SJSA1 (cell line): ENCODE measurements around the gene RNF220. TPM values are rescaled to one million over a fixed set of nuclear protein-coding genes. Genes with fewer than 3 reads are reported as not detected.

ENCODE experiments used
- DNase-seq, 2 experiments: peaks; one replicate each; pipeline ENCODE4 v3.0.0-alpha.2; 2015 to 2020; ENCODE audit warnings: low spot score in 2 of 2, low read depth in 1 of 2
- H3K27ac ChIP-seq: fragments of 250-450 bp; sonication (Bioruptor Pico); 2 replicates; pipeline ENCODE4 v1.5.1; 2020; ENCODE audit warnings: mild to moderate bottlenecking, moderate library complexity
- H3K27me3 ChIP-seq: fragments of 250-450 bp; sonication (Bioruptor Pico); replicated peaks from 2 replicates; pipeline ENCODE4 v1.5.1; 2020; ENCODE audit warnings: mild to moderate bottlenecking, moderate library complexity
- H3K36me3 ChIP-seq: fragments of 250-450 bp; sonication (Bioruptor Pico); 2 replicates; pipeline ENCODE4 v1.5.1; 2020; ENCODE audit warnings: mild to moderate bottlenecking
- H3K4me1 ChIP-seq: fragments of 250-450 bp; sonication (Bioruptor Pico); replicated peaks from 2 replicates; pipeline ENCODE4 v1.6.1; 2021; ENCODE audit warnings: mild to moderate bottlenecking
- H3K4me3 ChIP-seq: fragments of 250-450 bp; sonication (Bioruptor Pico); 2 replicates; pipeline ENCODE4 v1.5.1; 2020; ENCODE audit warnings: mild to moderate bottlenecking
- H3K9me3 ChIP-seq: fragments of 250-450 bp; sonication (Bioruptor Pico); replicated peaks from 2 replicates; pipeline ENCODE4 v1.5.1; 2020; ENCODE audit warnings: mild to moderate bottlenecking
- total RNA-seq: library from RNA; depleted of rRNA; stranded (reverse); fragments of >200 nt; shearing (Covaris generic); gene quantifications from 2 replicates; pipeline ENCODE4 v1.2.3, GENCODE V29; 2014

The RNF220 gene
- total RNA-seq, 1 experiment from 2014 or later: 70.5 TPM

DNA sequence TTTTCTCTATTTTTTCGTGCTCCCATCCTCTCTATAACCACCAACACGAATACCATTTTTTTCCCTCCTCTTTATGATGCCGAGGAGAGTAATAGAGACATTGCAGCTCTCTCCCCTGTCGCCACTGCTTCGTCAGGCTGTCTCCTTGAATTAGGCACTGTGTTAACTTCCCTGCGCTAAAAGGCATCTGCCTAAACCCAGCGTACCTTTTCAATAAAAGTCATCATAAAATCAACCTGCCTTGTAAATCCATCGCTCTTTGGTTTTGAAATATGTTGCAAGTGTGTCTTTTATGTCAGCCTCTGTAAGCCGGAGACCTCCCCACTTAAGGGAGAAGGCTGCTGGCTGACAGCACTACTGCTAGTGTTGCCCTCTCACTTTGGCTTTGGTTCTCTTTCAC lies 8.7 kb downstream of the RNF220 start:
- H3K4me3 ChIP-seq: no peak overlapping the region
- H3K9me3 ChIP-seq: no peaks in the 10 kb centered on the region

DNA sequence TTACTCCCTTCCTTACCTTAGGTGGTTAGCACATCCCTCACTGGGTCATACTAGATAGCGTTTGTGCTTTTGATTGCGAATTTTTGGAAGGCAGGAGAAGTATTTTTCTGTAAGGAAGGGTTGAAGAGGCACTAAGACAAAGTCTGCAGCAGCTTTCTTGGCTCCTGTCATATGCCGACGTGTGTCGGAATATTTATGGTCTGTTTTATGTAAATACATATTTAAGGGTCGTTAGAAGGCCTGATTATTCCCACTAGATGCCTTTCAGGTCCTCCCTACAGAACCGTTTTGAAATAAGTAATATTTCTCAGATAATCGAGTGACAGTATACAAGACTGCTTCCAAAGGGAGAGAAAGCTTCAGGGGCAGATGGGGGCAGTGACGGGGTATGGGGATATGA lies 10.0 kb downstream of the RNF220 start:
- H3K27me3 ChIP-seq: peaks cover 91% of the 10 kb centered on the region
- no peak overlapping the region for H3K4me3 ChIP-seq
- H3K27ac ChIP-seq: no peak overlapping the region
- no peaks in the 10 kb centered on the region for H3K36me3 ChIP-seq
- no peak for DNase-seq
- no peaks in the 10 kb centered on the region for H3K9me3 ChIP-seq
- H3K4me1 ChIP-seq: 0 out of 2 replicates have a peak, but pooled peaks cover 3% of the 10 kb centered on the region

More for the DNA sequence above, 8.7 kb downstream of the RNF220 start:
- H3K27ac ChIP-seq: no peak overlapping the region
- peaks cover 89% of the 10 kb centered on the region for H3K27me3 ChIP-seq
- H3K4me1 ChIP-seq: 0 out of 2 replicates have a peak, but pooled peaks cover 3% of the 10 kb centered on the region
- no peak for DNase-seq
- no peaks in the 10 kb centered on the region for H3K36me3 ChIP-seq

DNA sequence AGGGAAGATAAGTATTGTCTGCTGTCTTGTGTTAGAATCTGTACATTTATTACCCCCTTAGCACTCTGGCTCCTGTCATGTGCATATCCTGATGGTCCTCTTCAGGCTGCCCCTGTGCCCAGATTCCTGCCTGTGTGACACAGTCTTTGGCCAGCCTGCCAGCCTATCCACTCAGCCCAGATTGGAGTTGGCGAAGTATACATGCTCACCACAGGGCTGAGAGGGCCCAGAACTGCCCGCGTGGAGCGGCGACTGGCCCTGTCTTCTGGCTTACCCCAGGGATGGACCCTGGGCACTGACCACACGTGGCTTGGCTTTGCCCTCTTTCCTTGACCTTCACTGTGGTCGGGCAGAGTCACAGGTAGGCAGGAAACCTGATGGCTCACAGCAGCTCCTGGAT lies 11.4 kb downstream of the RNF220 start:
- Histone ChIP-seq H3K27me3 (peaks cover 92% of the 10 kb centered on the region), H3K4me1 (0 out of 2 replicates have a peak, but pooled peaks cover 3% of the 10 kb centered on the region), H3K27ac (no peak overlapping the region), H3K9me3 (no peaks in the 10 kb centered on the region), H3K4me3 (no peak overlapping the region), H3K36me3 (no peaks in the 10 kb centered on the region)
- no peak for DNase-seq

DNA sequence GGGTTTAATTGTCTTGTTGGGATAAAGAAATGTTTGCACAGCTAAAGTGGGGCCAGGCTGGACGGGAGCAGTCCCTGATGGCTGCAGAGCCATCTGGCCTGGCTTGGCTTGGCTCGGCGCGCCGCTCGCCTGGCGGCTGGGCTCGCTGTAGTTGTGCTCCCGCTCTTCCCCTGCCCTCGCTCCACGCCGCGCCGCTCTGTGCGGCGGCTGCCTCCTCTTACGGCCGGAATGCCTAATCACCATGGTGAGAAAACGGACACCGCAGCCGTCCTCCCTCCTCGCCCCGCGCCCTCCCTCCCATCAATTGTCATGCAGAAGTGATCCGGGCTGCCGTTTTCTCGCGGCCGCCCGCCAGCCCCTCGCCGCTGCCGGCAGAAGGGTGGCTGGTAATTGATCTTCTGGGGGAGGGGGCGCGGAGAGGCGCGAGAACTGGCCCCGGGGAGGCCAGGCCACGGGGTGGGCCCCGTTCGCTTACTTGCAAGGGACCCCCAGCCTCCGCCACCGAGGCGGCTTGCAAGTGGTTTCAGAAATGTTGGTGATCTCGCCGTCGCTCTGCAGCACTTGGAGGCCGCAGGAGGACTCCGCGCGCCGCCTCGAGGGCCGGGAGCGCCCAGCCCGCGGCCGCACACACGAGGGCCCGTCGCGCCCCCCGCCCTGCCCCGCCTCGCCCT lies 12.4 kb downstream of the RNF220 start:
- no peaks in the 10 kb centered on the region for H3K36me3 ChIP-seq
- no peaks in the 10 kb centered on the region for H3K9me3 ChIP-seq
- H3K27ac ChIP-seq: no peak overlapping the region
- no peak for DNase-seq
- peaks cover 92% of the 10 kb centered on the region for H3K27me3 ChIP-seq
- H3K4me3 ChIP-seq: no peak overlapping the region
- 0 out of 2 replicates have a peak, but pooled peaks cover 3% of the 10 kb centered on the region for H3K4me1 ChIP-seq

DNA sequence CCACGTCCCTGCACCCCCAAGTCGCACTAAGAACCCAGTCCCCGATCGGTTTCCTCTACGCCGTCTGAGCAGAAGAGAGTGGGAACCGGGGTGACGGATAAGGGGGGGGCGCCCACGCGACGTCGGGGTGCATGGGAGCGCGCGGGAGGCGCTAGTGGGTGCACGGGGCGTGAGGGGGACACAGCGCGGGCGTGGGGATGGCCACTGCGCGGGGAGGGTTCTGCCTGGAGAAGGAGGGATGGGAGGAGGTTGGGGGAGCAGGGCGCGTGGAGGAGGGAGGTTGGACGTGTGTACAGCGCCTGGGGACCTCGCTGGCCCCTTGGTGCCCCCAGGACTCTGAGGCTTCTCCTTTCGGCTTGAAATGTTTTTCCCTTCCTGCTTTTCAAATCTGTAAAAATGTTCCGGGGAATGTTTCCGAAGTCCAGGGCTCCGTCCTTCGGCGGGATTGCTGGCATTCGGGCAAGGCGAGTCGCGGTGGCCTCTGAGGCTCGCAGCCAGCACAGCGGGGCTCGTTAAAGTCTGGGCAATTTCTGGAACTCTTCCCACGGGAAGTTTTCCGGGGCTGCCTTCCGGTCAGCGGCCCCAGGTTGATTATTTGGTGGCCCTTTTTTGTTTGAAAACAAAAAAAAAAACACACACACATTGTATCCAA lies 13.1 kb downstream of the RNF220 start:
- Histone ChIP-seq H3K4me1 (0 out of 2 replicates have a peak, but pooled peaks cover 3% of the 10 kb centered on the region), H3K36me3 (no peaks in the 10 kb centered on the region), H3K9me3 (no peaks in the 10 kb centered on the region), H3K27me3 (peaks cover 92% of the 10 kb centered on the region), H3K27ac (no peak overlapping the region), H3K4me3 (no peak overlapping the region)
- DNase-seq: no peak

DNA sequence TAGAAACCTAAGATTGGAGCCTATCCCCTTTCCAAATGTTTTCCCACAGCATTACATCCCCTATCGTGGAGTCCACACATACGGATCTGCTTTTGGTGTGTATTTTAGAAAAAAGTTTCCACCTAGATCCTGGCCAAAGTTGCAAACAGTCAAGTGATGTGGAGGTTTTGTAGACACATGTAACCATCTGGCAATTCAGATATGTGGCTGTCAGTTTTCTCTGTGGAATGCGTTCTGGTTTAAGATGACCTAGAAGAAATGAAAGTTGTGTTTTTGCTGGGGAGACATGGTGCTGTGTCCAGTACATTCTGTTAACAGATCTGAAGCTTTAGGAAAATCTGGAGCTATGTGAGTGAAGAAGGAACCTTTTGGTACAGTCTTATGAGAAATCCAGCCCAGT lies 14.8 kb downstream of the RNF220 start:
- peaks cover 83% of the 10 kb centered on the region for H3K27me3 ChIP-seq
- DNase-seq: no peak
- no peaks in the 10 kb centered on the region for H3K9me3 ChIP-seq
- no peaks in the 10 kb centered on the region for H3K36me3 ChIP-seq
- H3K4me3 ChIP-seq: no peak overlapping the region
- H3K4me1 ChIP-seq: 0 out of 2 replicates have a peak, but pooled peaks cover 3% of the 10 kb centered on the region
- no peak overlapping the region for H3K27ac ChIP-seq

DNA sequence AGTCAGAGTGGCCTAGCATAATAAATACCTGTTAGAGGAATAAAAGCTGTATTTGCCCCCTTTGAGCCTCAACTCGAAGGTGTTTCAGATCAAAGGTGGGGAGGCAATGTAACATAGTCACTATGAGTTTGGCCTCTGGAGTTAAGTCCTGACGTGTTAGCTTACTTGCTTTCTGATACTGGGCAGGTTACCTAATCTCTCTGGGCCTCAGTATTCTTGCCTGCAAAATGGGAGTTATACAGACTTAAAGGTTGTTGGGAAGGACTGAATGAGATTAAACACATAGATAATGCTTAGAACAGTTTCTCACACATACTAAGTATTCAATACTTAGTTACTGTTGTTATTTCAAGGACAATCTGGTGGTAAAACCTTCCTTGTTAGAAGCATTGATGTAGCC lies 15.5 kb downstream of the RNF220 start:
- Histone ChIP-seq H3K27ac (no peak overlapping the region), H3K4me1 (0 out of 2 replicates have a peak, but pooled peaks cover 3% of the 10 kb centered on the region), H3K4me3 (no peak overlapping the region), H3K9me3 (no peaks in the 10 kb centered on the region), H3K36me3 (no peaks in the 10 kb centered on the region), H3K27me3 (peaks cover 79% of the 10 kb centered on the region)
- DNase-seq: no peak

DNA sequence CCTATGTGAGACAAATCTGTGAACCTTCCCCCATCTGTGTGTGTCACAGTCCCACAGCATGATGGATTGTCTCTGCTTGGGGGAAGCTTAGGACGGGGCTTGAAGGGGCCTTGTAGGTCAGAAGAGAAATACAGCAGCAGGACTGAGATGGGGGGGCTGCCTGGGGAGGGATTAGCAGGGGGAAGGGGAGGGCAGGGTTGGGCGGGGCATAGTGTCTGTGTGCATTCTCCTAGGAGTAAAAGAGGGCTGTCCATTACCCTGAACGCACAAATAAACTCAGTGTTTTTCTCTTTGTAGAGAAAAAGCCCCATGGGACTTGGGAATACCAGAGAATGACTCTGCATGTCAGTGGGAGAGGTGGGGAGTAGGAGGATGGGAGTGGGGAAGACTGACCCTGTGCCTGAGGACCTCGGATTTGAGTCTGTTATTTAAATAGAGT lies 16.4 kb downstream of the RNF220 start:
- Histone ChIP-seq H3K27ac (no peak overlapping the region), H3K27me3 (peaks cover 73% of the 10 kb centered on the region), H3K4me1 (0 out of 2 replicates have a peak, but pooled peaks cover 3% of the 10 kb centered on the region), H3K9me3 (no peaks in the 10 kb centered on the region), H3K4me3 (no peak overlapping the region), H3K36me3 (no peaks in the 10 kb centered on the region)
- DNase-seq: no peak

DNA sequence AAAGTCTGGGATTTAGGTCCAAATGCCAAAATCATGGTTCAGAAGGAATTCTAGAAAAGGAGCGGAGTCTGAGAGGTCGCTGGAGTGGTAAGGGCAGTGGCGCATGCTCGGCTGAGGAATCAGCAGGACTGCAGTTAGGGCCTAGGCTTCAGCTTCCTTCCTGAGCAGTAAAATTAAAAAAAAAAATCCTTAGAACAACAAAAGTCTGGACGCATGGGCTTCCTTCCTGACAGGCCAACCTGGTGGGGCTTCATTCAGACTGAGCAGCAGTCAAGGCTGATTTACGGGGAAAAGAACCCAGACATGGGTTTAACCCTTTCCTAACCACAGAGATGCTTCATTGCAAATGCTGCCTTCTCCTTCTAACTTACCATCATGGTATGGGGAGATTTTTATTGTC lies 17.1 kb downstream of the RNF220 start:
- Histone ChIP-seq H3K27ac (no peak overlapping the region), H3K27me3 (peaks cover 70% of the 10 kb centered on the region), H3K36me3 (no peaks in the 10 kb centered on the region), H3K9me3 (no peaks in the 10 kb centered on the region), H3K4me1 (0 out of 2 replicates have a peak, but pooled peaks cover 3% of the 10 kb centered on the region), H3K4me3 (no peak overlapping the region)
- no peak for DNase-seq

DNA sequence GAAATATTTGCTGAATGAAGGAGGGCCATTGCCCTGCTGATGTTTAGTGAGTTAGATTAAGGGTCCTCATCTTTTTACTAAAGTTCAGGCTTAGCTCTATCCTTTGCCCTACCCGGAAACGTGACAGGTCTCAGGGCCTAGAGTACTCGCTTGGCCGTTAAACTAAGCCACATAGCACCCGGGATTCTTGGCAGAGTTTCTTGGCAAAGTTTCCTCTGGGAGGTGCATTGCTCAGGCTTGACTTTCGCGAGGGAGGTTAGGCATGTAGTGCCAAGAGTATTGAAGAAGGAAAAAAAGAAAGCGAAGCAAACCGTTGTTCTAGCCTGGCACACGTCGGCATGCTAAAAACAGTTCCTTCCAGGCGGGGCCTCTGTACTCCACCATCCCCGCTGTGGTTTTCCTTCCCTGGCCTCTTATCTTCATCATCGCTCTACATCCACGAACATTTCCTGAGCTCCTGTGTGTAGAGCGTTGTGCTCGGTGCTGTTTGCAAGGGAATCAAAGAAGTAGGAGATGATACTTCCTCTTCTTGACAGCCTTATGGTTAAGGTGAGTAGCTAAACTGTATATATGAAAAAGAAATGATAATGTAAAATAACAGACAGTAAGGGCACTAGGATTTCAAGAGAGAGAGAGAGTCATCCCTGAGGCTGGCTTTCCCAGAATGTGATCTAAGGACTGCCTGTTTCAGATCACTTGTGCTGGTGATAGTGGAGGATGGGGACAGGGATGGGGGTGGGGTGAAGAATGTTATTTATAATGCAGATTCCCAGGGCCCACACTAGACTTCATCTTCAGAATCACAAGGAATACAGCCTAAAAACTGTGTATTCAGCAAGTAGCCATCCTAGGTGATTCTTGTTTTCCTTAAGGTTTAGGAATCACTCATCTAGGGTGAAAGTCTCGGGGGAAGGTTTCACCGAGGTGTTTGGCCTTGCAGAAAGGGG lies 18.8 kb downstream of the RNF220 start:
- DNase-seq: no peak
- Histone ChIP-seq H3K27me3 (peaks cover 70% of the 10 kb centered on the region), H3K4me3 (no peak overlapping the region), H3K9me3 (no peaks in the 10 kb centered on the region), H3K36me3 (no peaks in the 10 kb centered on the region), H3K27ac (no peak overlapping the region), H3K4me1 (no peaks in the 10 kb centered on the region)

DNA sequence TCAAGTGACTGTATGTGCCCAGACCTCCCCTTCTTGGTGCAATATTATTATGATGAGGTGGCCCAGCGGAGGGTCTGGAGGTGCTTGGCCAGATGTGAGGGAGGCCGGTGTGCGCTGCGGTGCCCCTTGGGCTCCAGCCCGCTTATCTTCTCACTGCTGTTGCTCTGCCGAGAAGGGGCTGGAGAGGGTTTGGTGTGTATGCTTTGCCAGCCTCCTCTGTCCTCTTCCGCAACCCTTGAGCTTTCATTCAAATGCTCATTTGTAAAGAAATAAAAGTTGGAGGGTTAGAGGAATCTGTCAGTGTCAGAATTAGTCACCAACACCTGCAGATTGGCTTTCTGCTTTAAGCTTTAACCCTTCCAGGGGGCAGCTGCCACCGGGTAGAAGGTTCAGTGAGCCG lies 19.7 kb downstream of the RNF220 start:
- no peak overlapping the region for H3K4me3 ChIP-seq
- peaks cover 68% of the 10 kb centered on the region for H3K27me3 ChIP-seq
- H3K36me3 ChIP-seq: no peaks in the 10 kb centered on the region
- H3K9me3 ChIP-seq: no peaks in the 10 kb centered on the region
- no peak overlapping the region for H3K27ac ChIP-seq
- no peak for DNase-seq
- H3K4me1 ChIP-seq: no peaks in the 10 kb centered on the region

DNA sequence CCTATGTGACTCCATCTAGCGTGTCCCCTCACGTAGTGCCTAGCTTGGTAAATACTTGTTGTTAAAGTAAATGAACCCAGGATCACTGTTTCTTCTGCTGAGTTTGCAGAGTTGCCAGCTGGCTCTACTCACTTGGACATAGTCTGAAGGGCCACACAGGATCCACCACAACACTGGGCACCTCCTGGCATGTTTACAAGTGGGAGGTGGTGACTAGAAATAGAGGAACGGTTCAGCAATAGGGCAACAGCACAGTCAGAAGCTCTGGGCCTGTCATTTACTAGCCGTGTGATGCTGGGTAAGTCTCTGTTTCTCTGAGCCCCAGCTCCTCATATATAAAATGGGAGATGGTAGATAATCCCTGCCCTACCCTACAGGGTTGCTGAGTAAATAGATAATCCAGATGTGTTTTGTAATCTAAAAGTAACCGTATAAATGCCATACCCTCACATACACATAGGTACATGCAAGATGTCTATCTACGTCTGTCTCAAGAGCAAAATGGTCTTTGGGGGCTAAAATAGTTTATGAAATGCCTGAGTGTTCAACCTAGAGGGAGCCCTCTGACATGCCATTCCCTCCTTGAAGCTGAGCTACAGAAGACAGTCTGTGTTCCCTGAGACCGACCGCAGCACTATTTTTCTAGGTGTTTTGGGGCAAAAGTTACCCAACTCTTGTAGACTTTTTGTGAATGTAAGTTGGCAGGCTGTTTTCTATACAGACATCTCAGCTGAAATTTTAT lies 20.5 kb downstream of the RNF220 start:
- Histone ChIP-seq H3K36me3 (no peaks in the 10 kb centered on the region), H3K4me3 (no peak overlapping the region), H3K27ac (no peak overlapping the region), H3K9me3 (no peaks in the 10 kb centered on the region), H3K4me1 (no peaks in the 10 kb centered on the region), H3K27me3 (peaks cover 61% of the 10 kb centered on the region)
- DNase-seq: no peak

DNA sequence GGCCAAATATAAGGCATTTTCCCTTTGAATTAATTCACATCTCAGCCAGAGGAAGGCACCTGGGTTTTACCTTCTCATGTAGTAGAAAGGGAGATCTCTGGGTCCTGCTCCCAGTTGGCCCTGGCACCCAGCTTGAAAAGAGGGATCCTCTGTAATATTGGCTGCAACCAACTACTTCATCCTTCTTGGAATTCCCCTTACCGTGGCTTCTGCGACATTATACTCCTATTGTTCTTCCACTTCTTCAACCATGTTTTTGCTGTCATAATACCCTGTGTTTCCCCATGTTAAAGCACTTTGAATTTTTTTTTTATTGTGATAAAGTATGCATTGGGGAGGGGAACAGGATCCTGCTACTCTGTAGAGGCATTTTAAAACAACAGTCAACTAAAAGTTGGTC lies 26.8 kb downstream of the RNF220 start:
- no peaks in the 10 kb centered on the region for H3K9me3 ChIP-seq
- H3K4me3 ChIP-seq: no peak overlapping the region
- no peaks in the 10 kb centered on the region for H3K36me3 ChIP-seq
- no peak overlapping the region for H3K27ac ChIP-seq
- no peaks in the 10 kb centered on the region for H3K4me1 ChIP-seq
- H3K27me3 ChIP-seq: peaks cover 31% of the 10 kb centered on the region
- no peak for DNase-seq
